BLaER1 treated with 17β-estradiol and CSF1 and Interleukin-3, amounts not matched to agents 10 nM and 100 nM (cell line): Measurements from ENCODE around the gene STIMATE.

ENCODE experiments used
- H3K27ac ChIP-seq, 11 experiments: shearing (Covaris generic); formaldehyde crosslinking; 2 replicates each; pipeline ENCODE4 v1.8.1; 2022
- H3K27me3 ChIP-seq, 11 experiments: shearing (Covaris generic); formaldehyde crosslinking; 2 replicates each; pipeline ENCODE4 v1.8.1; 2022
- H3K36me3 ChIP-seq, 11 experiments: shearing (Covaris generic); formaldehyde crosslinking; 2 replicates each; pipeline ENCODE4 v1.8.1; 2022
- H3K4me1 ChIP-seq, 10 experiments: shearing (Covaris generic); formaldehyde crosslinking; 2 replicates each; pipeline ENCODE4 v1.8.1; 2022
- H3K4me2 ChIP-seq, 11 experiments: shearing (Covaris generic); formaldehyde crosslinking; 2 replicates each; pipeline ENCODE4 v1.8.1; 2022
- H3K4me3 ChIP-seq, 10 experiments: shearing (Covaris generic); formaldehyde crosslinking; 2 replicates each; pipeline ENCODE4 v1.8.1; 2022
- H3K9ac ChIP-seq, 11 experiments: shearing (Covaris generic); formaldehyde crosslinking; 2 replicates each; pipeline ENCODE4 v1.8.1; 2022
- H3K9me3 ChIP-seq, 11 experiments: shearing (Covaris generic); formaldehyde crosslinking; replicated peaks in 1 of 11; 2 replicates each; pipeline ENCODE4 v1.8.1; 2022
- H4K20me1 ChIP-seq, 11 experiments: shearing (Covaris generic); formaldehyde crosslinking; 2 replicates each; pipeline ENCODE4 v1.8.1; 2022
- Cebpa-rat ChIP-seq, 11 experiments: shearing (Covaris generic); IDR thresholded peaks; 2 replicates each; pipeline ENCODE4 v1.8.1; 2022

Gene STIMATE

DNA sequence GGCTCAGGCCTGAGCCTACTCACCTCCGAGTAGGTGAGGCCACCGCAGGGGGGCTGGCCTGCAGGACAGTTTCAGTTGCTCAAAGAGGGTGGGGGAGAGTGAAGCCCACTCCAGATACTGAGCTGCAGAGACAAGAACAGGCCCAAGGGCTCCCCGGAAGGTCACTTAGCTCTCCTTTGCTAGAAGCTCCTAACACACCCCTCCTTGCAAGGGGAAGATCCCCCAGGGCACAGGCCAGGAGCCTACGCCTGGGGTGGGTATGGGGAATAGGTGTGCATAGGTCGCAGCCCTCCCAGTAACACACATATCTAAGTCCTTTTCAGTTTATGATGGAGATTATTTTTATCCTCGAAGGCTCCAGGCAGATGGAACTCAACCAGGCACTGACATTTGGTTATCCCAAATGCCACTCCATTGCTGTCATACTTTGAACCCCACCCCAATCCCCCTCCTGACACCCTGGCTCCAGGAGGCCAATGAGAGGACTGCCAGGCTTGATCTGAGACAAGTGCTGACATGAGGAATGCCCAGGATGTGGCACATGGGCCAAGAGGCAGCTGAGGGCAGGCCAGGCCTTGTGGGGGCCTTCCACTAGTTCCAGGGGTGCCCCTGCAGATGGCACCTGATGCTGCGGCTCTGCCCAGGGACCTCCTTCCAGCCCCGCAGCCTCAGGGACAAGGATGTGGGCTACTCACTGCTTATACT, 61.4 kb downstream of the STIMATE start:
- no peaks in the 10 kb centered on the region for H3K27me3 ChIP-seq
- H3K4me2 ChIP-seq = peak overlapping the region in 8 of 11 experiments; percentile 56 to 93 (median 78); a peak in 16 of 22 replicates
- TF ChIP-seq Cebpa-rat (IDR thresholded peaks at IDR 0.05) = no peak
- H3K27ac ChIP-seq = no peak overlapping the region
- H4K20me1 ChIP-seq = peaks cover 0 to 8% (median 0%) of the 10 kb centered on the region in 11 experiments; a peak in 4 of 22 replicates
- no peak overlapping the region for H3K9ac ChIP-seq
- H3K9me3 ChIP-seq = no peaks in the 10 kb centered on the region
- peaks cover 0 to 31% (median 18%) of the 10 kb centered on the region in 11 experiments; a peak in 14 of 22 replicates for H3K36me3 ChIP-seq
- H3K4me3 ChIP-seq = no peak overlapping the region
- peaks cover 29 to 99% (median 90%) of the 10 kb centered on the region in 10 experiments for H3K4me1 ChIP-seq

DNA sequence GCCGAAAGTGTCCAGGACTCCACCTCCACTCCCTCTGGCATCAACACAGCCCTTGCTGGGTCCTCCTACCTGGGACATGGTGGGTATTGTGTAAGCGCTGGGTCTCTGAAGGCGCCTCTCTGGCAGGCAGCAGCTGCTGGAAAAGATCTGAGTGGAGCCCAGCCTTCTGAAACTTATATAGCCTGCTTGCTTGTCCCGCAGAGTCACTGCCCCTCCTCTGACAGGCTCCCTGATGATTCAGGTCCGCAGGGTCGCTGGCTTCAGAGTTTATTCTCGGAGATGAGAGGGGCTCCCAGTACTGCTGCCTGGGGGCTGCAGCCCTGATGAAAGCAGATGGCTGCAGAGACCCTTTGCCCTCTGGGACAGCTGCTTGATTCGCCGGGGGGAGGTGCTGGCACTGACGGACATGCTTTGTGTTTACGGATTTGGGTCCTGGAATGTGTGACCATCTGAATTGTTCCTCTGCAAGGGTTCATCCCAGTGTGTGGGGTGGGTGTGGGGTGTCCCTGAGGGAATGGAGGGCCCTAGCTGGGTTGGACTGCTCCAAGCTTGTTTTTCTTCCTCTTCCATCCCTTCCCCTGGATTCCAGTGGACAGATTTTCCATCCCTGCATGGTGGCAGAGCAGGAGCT, 62.4 kb downstream of the STIMATE start, which contains the start of gene MUSTN1:
Gene MUSTN1, minus strand, starts transcription at position 149 of the 631 bp plus-strand sequence. Its CDS starts 71 bp downstream, at position 78.
- peaks cover 0 to 27% (median 12%) of the 10 kb centered on the region in 11 experiments; a peak in 13 of 22 replicates for H3K36me3 ChIP-seq
- H3K4me1 ChIP-seq = peaks cover 29 to 99% (median 88%) of the 10 kb centered on the region in 10 experiments
- TF ChIP-seq Cebpa-rat (IDR thresholded peaks at IDR 0.05) = no peak
- H3K9me3 ChIP-seq = no peaks in the 10 kb centered on the region
- H3K4me3 ChIP-seq = no peak within 1 kb of the TSS
- no peak within 1 kb of the TSS for H3K27ac ChIP-seq
- peaks cover 0 to 9% (median 0%) of the 10 kb centered on the region in 11 experiments; a peak in 4 of 22 replicates for H4K20me1 ChIP-seq
- no peak within 1 kb of the TSS for H3K9ac ChIP-seq
- H3K27me3 ChIP-seq = no peaks in the 10 kb centered on the region
- H3K4me2 ChIP-seq = peak within 1 kb of the TSS in 6 of 11 experiments; percentile 72 to 93 (median 82); a peak in 13 of 22 replicates

DNA sequence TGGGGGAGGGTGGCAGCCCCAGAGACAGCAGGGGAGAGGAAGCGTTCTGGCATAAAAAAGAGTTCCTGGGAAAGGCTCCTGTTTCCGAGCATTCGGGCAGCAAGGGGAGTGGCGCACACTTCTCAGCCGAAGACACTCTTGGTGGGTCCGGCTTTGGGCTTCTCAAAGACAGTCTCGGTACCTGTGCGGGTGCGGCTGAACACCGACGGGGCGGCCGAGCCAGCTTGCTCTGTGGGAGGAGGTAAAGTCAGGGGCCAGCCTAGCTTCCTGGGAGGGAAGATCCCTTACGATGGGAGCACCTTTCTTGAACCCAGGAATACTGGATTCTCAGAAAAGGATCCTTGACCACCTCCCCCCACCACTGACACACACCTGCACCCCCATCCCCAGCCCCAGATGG, 64.1 kb downstream of the STIMATE start:
- Histone ChIP-seq H3K27ac (no peak overlapping the region), H3K27me3 (no peaks in the 10 kb centered on the region), H3K9ac (no peak overlapping the region), H3K4me2 (peak overlapping the region in 7 of 11 experiments; percentile 7 to 87 (median 80); a peak in 9 of 22 replicates), H3K4me1 (peaks cover 27 to 81% (median 70%) of the 10 kb centered on the region in 10 experiments), H3K4me3 (no peak overlapping the region), H3K36me3 (peaks cover 0 to 25% (median 10%) of the 10 kb centered on the region in 11 experiments; a peak in 9 of 22 replicates), H3K9me3 (no peaks in the 10 kb centered on the region), H4K20me1 (peaks cover 0 to 9% (median 0%) of the 10 kb centered on the region in 11 experiments; a peak in 4 of 22 replicates)
- no peak for TF ChIP-seq Cebpa-rat (IDR thresholded peaks at IDR 0.05)

DNA sequence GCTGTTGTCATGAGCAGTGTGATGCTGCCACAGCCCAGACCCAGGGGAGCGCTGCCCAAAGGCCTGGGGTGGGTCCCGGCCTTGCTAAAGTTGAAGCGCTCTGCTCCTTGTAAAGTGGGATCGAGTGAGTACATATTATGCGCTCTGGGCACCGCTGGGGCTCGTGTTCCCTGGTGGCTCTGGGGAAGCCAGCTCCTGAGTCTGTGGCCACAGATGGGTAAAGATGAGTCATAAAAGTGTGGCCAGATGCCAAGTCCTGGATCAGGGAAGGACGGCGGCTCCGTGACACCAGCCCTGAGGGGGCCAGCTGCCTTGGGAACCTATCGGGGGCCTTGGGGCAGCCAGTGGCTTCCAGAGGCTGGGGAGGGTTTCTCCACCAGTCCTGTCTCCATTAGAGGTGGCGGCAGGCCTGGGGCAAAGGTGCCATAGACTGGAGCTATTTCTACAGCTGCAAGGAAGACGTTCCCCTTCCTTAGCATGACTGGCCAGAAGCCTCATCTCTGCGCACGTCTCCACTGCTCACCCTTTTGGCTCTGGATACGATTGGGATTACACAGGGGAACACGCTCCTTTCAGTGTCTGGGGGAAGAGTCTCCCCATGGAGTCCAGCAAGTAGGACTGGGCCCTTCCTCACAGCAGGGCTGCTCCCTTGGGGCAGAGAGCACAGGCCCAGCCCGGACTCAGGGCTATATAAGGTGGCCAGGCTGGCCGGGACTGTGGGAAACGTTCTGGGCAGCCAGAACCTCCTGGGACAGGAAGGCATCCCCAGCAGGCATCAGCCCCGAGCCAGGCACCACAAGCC, 65.6 kb downstream of the STIMATE start:
- Histone ChIP-seq H3K9ac (peak overlapping the region in 9 of 11 experiments; percentile 8 to 61 (median 22); a peak in 10 of 22 replicates), H3K4me1 (peaks cover 33 to 74% (median 55%) of the 10 kb centered on the region in 10 experiments), H3K27me3 (no peaks in the 10 kb centered on the region), H3K4me3 (no peak overlapping the region), H3K9me3 (no peaks in the 10 kb centered on the region), H3K27ac (peak overlapping the region in 9 of 11 experiments; percentile 13 to 62 (median 38); a peak in 16 of 22 replicates), H3K4me2 (peak overlapping the region; percentile 64 to 87 (median 80)), H3K36me3 (peaks cover 0 to 20% (median 9%) of the 10 kb centered on the region in 11 experiments; a peak in 8 of 22 replicates), H4K20me1 (peaks cover 0 to 8% (median 0%) of the 10 kb centered on the region in 11 experiments; a peak in 4 of 22 replicates)
- TF ChIP-seq Cebpa-rat (IDR thresholded peaks at IDR 0.05) = no peak

DNA sequence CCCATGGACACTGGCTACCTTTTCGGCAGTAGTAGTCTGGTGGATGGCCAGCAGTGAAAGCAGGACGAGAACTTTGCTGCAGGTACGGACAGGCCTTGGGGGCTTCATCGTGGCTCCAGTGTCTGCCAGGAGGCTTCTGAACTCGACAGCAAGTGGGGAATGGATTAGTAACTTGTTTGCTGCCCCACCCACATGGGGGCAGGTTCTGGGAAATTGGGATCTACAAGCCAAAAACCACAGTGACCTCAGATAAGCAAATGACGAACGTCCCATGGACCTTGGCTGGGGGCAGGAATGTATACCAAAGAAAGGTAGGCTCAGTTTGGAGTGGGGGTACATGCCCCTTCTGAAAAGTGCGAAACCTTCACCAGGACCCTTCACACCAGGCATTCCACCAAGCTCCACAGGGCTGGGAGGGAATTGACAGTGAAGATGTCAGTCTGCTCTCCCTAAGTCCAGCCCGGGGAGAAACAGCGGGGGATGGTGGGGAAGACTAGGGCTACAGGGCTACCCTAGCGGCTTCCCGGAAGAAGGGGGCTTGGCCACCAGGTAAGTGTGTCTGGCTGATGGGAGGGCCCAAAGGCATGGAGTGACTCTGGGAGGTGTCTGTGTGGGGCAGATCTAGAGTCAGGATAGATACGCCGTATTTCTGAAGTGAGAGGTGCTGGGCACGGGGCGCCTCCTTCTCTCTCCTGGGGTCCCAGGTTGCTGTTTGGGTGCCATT, 66.7 kb downstream of the STIMATE start, which contains the start of gene ITIH4:
Gene ITIH4, minus strand, starts transcription at position 138 of the 724 bp plus-strand sequence. Its CDS starts 30 bp downstream, at position 108.
- peaks cover 33 to 64% (median 45%) of the 10 kb centered on the region in 10 experiments for H3K4me1 ChIP-seq
- peak within 1 kb of the TSS; percentile 64 to 87 (median 80) for H3K4me2 ChIP-seq
- H3K9me3 ChIP-seq = no peaks in the 10 kb centered on the region
- peaks cover 0 to 10% (median 2%) of the 10 kb centered on the region in 11 experiments; a peak in 7 of 22 replicates for H3K36me3 ChIP-seq
- peak within 1 kb of the TSS in 9 of 11 experiments; percentile 13 to 62 (median 38); a peak in 15 of 22 replicates for H3K27ac ChIP-seq
- H3K27me3 ChIP-seq = no peaks in the 10 kb centered on the region
- no peak for TF ChIP-seq Cebpa-rat (IDR thresholded peaks at IDR 0.05)
- peak within 1 kb of the TSS in 9 of 11 experiments; percentile 8 to 61 (median 22); a peak in 9 of 22 replicates for H3K9ac ChIP-seq
- H3K4me3 ChIP-seq = no peak within 1 kb of the TSS
- H4K20me1 ChIP-seq = peaks cover 0 to 8% (median 0%) of the 10 kb centered on the region in 11 experiments; a peak in 4 of 22 replicates

DNA sequence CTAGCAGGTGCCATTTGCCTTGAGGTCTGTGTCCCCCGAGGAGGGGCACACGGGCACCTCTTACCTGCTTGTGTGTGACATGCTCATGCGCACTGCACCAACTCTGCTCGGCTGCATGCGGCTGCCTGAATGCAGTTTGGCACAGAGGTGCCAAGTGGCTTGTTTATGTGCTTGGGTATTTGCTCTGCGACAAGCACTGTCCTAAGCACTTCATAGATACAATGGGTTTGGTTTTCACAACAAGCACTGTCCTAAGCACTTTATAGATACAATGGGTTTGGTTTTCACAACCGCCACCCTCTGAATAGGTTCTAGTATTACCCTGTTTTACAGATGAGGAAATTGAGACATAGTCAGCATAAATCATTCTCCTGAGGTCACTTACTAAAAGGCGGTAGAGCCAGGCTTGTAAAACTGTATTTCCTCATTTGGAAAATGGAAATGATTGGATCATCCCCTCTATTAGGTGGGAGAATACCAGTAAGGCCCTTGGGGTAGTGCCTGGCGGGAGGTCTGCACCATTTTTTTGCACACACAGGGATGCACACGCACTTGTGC, 67.4 kb downstream of the STIMATE start:
- Histone ChIP-seq H4K20me1 (peaks cover 0 to 8% (median 0%) of the 10 kb centered on the region in 11 experiments; a peak in 4 of 22 replicates), H3K27me3 (no peaks in the 10 kb centered on the region), H3K4me1 (peaks cover 33 to 57% (median 42%) of the 10 kb centered on the region in 10 experiments), H3K9me3 (no peaks in the 10 kb centered on the region), H3K27ac (no peak overlapping the region), H3K4me3 (no peak overlapping the region), H3K9ac (no peak overlapping the region), H3K4me2 (peak overlapping the region; percentile 64 to 87 (median 80); a peak in 11 of 22 replicates), H3K36me3 (peaks cover 0 to 3% (median 0%) of the 10 kb centered on the region in 11 experiments; a peak in 2 of 22 replicates)
- TF ChIP-seq Cebpa-rat (IDR thresholded peaks at IDR 0.05) = no peak

DNA sequence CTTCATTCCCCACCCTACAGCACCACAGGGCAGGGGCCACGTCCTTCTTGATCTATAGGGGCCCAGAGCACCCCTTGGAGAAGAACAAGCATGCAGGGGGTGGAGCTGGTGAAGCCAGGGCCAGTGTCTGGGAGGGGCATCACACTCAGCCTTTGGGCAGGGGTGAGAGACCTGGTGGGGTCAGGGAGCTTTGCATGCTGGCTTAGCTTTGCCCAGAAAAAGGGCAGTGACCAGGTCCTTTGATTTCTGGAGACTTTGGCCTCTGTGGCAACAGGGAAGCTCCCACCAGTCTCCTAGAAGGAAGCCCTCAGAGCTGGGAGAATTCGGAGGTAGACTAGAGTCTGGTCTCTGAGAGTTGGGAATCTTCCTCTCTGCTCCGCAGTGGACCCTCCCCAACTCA, 67.9 kb downstream of the STIMATE start:
- no peak for TF ChIP-seq Cebpa-rat (IDR thresholded peaks at IDR 0.05)
- Histone ChIP-seq H3K4me2 (peak overlapping the region in 1 of 11 experiments; percentile 73; a peak in 1 of 22 replicates), H4K20me1 (peaks cover 0 to 8% (median 0%) of the 10 kb centered on the region in 11 experiments; a peak in 3 of 22 replicates), H3K9me3 (no peaks in the 10 kb centered on the region), H3K27me3 (no peaks in the 10 kb centered on the region), H3K4me3 (no peak overlapping the region), H3K27ac (no peak overlapping the region), H3K4me1 (peaks cover 32 to 52% (median 40%) of the 10 kb centered on the region in 10 experiments), H3K36me3 (peaks cover 0 to 3% (median 0%) of the 10 kb centered on the region in 11 experiments; a peak in 1 of 22 replicates), H3K9ac (no peak overlapping the region)
